IMR-90 (cell line): ENCODE results near the gene HSBP1L1. TPM values are rescaled to one million over a fixed set of nuclear protein-coding genes. Genes with fewer than 3 reads are reported as not detected.

ENCODE experiments used
- ATAC-seq: fragments of 200-7000 bp; cut with Tn5 transposase; 2 replicates; pipeline ENCODE4 v1.9.1; 2020; ENCODE audit warnings: low read depth, mild to moderate bottlenecking, moderate library complexity
- BruUV-seq: library from RNA; stranded (reverse); fragments of 400-500 nt; replicated peaks from 2 replicates; lab custom pipeline; 2021; lab: Mats Ljungman, UMichigan
- CTCF ChIA-PET: fragments of 300-600 bp; formaldehyde crosslinking; extraction: SDS; loops from one replicate; lab custom pipeline; 2021; ENCODE audit warnings: antibody characterized with exemption; lab: Yijun Ruan, JAX
- POLR2A ChIA-PET: fragments of 300-600 bp; sonication (Branson Sonifier 250); formaldehyde crosslinking; loops from one replicate; lab custom pipeline; 2022; ENCODE audit warnings: antibody characterized with exemption; ENCODE audit not compliant: unreplicated experiment; lab: Charles Lee
- DNase-seq: peaks from one replicate; pipeline ENCODE4 v3.0.0; 2013
- H2AFZ ChIP-seq: replicated peaks from 2 replicates; pipeline ENCODE3; 2013; ENCODE audit warnings: low read length, mild to moderate bottlenecking; ENCODE audit not compliant: poor library complexity
- H2AK5ac ChIP-seq: 2 replicates; pipeline ENCODE4 v1.6.1; 2013; ENCODE audit warnings: low read depth, low read length, inconsistent platforms
- H2AK9ac ChIP-seq: replicated peaks from 2 replicates; pipeline ENCODE3; 2013; ENCODE audit warnings: mild to moderate bottlenecking, low read depth, low read length, moderate library complexity; ENCODE audit not compliant: poor library complexity
- H2BK120ac ChIP-seq: 2 replicates; pipeline ENCODE4 v1.6.1; 2013; ENCODE audit warnings: low read depth, low read length, inconsistent platforms
- H2BK15ac ChIP-seq: 3 replicates; pipeline ENCODE4 v1.6.1; 2013; ENCODE audit warnings: low read depth, low read length, inconsistent platforms
- H2BK20ac ChIP-seq: 2 replicates; pipeline ENCODE4 v1.6.1; 2013; ENCODE audit warnings: low read depth, mild to moderate bottlenecking, inconsistent platforms, low read length, moderate library complexity
- H2BK5ac ChIP-seq: 2 replicates; pipeline ENCODE4 v1.6.1; 2013; ENCODE audit warnings: mild to moderate bottlenecking, low read depth, low read length, inconsistent platforms; ENCODE audit not compliant: poor library complexity, severe bottlenecking
- H3K14ac ChIP-seq: replicated peaks from 2 replicates; pipeline ENCODE4 v1.6.1; 2013; ENCODE audit warnings: low read depth, low read length, inconsistent platforms
- H3K18ac ChIP-seq: 2 replicates; pipeline ENCODE4 v1.6.1; 2013; ENCODE audit warnings: low read depth, low read length, control low read depth
- H3K23ac ChIP-seq: 2 replicates; pipeline ENCODE4 v1.6.1; 2013; ENCODE audit warnings: low read depth, low read length, inconsistent platforms
- H3K27ac ChIP-seq: 2 replicates; pipeline ENCODE4 v1.5.1; 2013; ENCODE audit warnings: mild to moderate bottlenecking, control low read depth, low read length; ENCODE audit not compliant: insufficient read depth
- H3K27me3 ChIP-seq: 2 replicates; pipeline ENCODE4 v1.6.1; 2013; ENCODE audit warnings: low read length; ENCODE audit not compliant: control insufficient read depth, insufficient read depth
- H3K36me3 ChIP-seq: 2 replicates; pipeline ENCODE4 v1.6.1; 2013; ENCODE audit warnings: low read length, mixed read lengths; ENCODE audit not compliant: control insufficient read depth, insufficient read depth
- H3K4ac ChIP-seq: 2 replicates; pipeline ENCODE4 v1.6.1; 2013; ENCODE audit warnings: low read depth, low read length, inconsistent platforms
- H3K4me1 ChIP-seq: 2 replicates; pipeline ENCODE4 v1.6.1; 2013; ENCODE audit warnings: low read length, mixed read lengths; ENCODE audit not compliant: control insufficient read depth, insufficient read depth
- H3K4me2 ChIP-seq: 2 replicates; pipeline ENCODE4 v1.6.1; 2013; ENCODE audit warnings: low read depth, mild to moderate bottlenecking, control low read depth, low read length, moderate library complexity
- H3K4me3 ChIP-seq: 2 replicates; pipeline ENCODE4 v1.5.1; 2013; ENCODE audit warnings: low read depth, mild to moderate bottlenecking, control low read depth, low read length, moderate library complexity; ENCODE audit not compliant: insufficient read depth
- H3K56ac ChIP-seq: 2 replicates; pipeline ENCODE4 v1.6.1; 2013; ENCODE audit warnings: low read length, inconsistent platforms; ENCODE audit not compliant: insufficient read depth; ENCODE audit errors: extremely low read depth
- H3K79me1 ChIP-seq, 2 experiments: 2 replicates each; pipeline ENCODE4 v1.6.1; 2013; ENCODE audit warnings: low read length in 2 of 2, inconsistent platforms in 1 of 2, low read depth in 1 of 2
- H3K9ac ChIP-seq: 2 replicates; pipeline ENCODE4 v1.6.1; 2013; ENCODE audit warnings: low read depth, low read length, control low read depth
- H3K9me1 ChIP-seq: 2 replicates; pipeline ENCODE4 v1.6.1; 2013; ENCODE audit warnings: low read length, inconsistent platforms; ENCODE audit not compliant: insufficient read depth
- H3K9me3 ChIP-seq: 2 replicates; pipeline ENCODE4 v1.6.1; 2013; ENCODE audit warnings: low read length; ENCODE audit not compliant: control insufficient read depth, insufficient read depth
- H4K20me1 ChIP-seq: 2 replicates; pipeline ENCODE4 v1.6.1; 2013; ENCODE audit warnings: low read length, inconsistent platforms; ENCODE audit not compliant: insufficient read depth
- H4K5ac ChIP-seq: 2 replicates; pipeline ENCODE4 v1.6.1; 2013; ENCODE audit warnings: mild to moderate bottlenecking, low read depth, low read length, control low read depth
- H4K8ac ChIP-seq, 2 experiments: 2 replicates each; pipeline ENCODE4 v1.6.1; 2013; ENCODE audit warnings: low read depth in 2 of 2, low read length in 2 of 2, control low read depth in 1 of 2, inconsistent platforms in 1 of 2
- H4K91ac ChIP-seq: 2 replicates; pipeline ENCODE4 v1.6.1; 2013; ENCODE audit warnings: low read depth, low read length, inconsistent platforms; ENCODE audit not compliant: insufficient read depth
- CTCF ChIP-seq: conservative IDR thresholded peaks from 2 replicates; pipeline ENCODE4 v1.5.1; 2012; ENCODE audit warnings: mild to moderate bottlenecking, low read depth, low read length, improper control_type of control experiment
- ELK1 ChIP-seq: fragments of 150-350 bp; IDR thresholded peaks from 2 replicates; pipeline ENCODE4 v1.6.1; 2016; ENCODE audit warnings: low read depth, mild to moderate bottlenecking, low read length, moderate library complexity, borderline replicate concordance
- MAFK ChIP-seq: IDR thresholded peaks from 2 replicates; pipeline ENCODE4 v1.6.1; 2012; ENCODE audit warnings: low read depth, low read length, improper control_type of control experiment
- NFE2L2 ChIP-seq: fragments of 150-350 bp; IDR thresholded peaks from 2 replicates; pipeline ENCODE4 v1.6.1; 2016; ENCODE audit warnings: low read depth, mild to moderate bottlenecking, low read length
- RAD21 ChIP-seq: IDR thresholded peaks from 2 replicates; pipeline ENCODE4 v1.6.1; 2012; ENCODE audit warnings: low read length, improper control_type of control experiment
- WGBS, 2 experiments: methylation state at CpG; one replicate each; pipeline versions ENCODE4 v1.1.5 to v1.1.7; 2013; ENCODE audit warnings: missing lambda C conversion rate in 2 of 2; ENCODE audit not compliant: insufficient read length in 1 of 2; ENCODE audit errors: extremely low coverage in 2 of 2; 5-methylcytosine and 5-hydroxymethylcytosine counted together
- dilution Hi-C: fragments of 300-500 bp; cut with HindIII; formaldehyde crosslinking; loops from one replicate; pipeline ENCODE4 v1.14.3; 2018; ENCODE audit warnings: low sequenced_read_pairs; ENCODE audit not compliant: unreplicated experiment
- in situ Hi-C: fragments of 300-500 bp; cut with MboI; formaldehyde crosslinking; loops from 3 replicates; pipeline ENCODE4 v1.14.3; 2019; ENCODE audit warnings: low sequenced_read_pairs, inconsistent platforms, mixed read lengths
- intact Hi-C: fragments of 100-400 bp; cut with micrococcal nuclease; formaldehyde crosslinking; loops from 2 replicates; pipeline ENCODE4 v1.10.0; 2022
- polyA plus RNA-seq, 3 experiments: library from polyadenylated mRNA; depleted of rRNA; stranded (reverse); fragments of >200 nt; gene quantifications; 2 replicates each; pipeline ENCODE4 v1.2.3, GENCODE V29; 2012; ENCODE audit warnings: low replicate concordance in 1 of 3
- total RNA-seq: library from RNA; depleted of rRNA; stranded (reverse); fragments of >200 nt; gene quantifications from 2 replicates; pipeline ENCODE4 v1.2.3, GENCODE V29; 2012

Gene HSBP1L1
- total and polyA plus RNA-seq, 2 of the 4 experiments (the other 2 are of a cell fraction): 8.6 to 18.0 TPM

GRCh38 chr18:80006724-80007123, 42.3 kb downstream of the HSBP1L1 start:
- no TSS peak for BruUV-seq
- no CpG with 5 or more reads among the region's 7 CpGs for WGBS, 2 experiments
- no peaks in the 10 kb centered on the region for H3K9me3 ChIP-seq
- H4K5ac ChIP-seq: no peak overlapping the region
- intact Hi-C loops: no loop called here
- no peak overlapping the region for H3K56ac ChIP-seq
- in situ Hi-C loops: no loop called here
- no peak overlapping the region for H3K4me2 ChIP-seq
- 0 out of 2 replicates have a peak, but pooled peaks cover 4% of the 10 kb centered on the region for H3K9me1 ChIP-seq
- no peaks in the 10 kb centered on the region for H3K36me3 ChIP-seq
- no peak overlapping the region for H2BK5ac ChIP-seq
- no peak overlapping the region for H3K23ac ChIP-seq
- no peak overlapping the region for H2AK9ac ChIP-seq
- dilution Hi-C loops: no loop called here
- H3K4me1 ChIP-seq: peaks cover 7% of the 10 kb centered on the region
- TF ChIP-seq NFE2L2 (no peak), RAD21 (no peak), MAFK (no peak), CTCF (no peak), ELK1 (no peak)
- ChIA-PET CTCF (no interaction called here), POLR2A (no interaction called here)
- DNase-seq (no peak), ATAC-seq (no peak)
- no peak overlapping the region for H3K18ac ChIP-seq
- H4K91ac ChIP-seq: no peak overlapping the region
- H3K27me3 ChIP-seq: no peaks in the 10 kb centered on the region
- H3K27ac ChIP-seq: no peak overlapping the region
- H3K14ac ChIP-seq: no peak overlapping the region
- no peak overlapping the region for H3K9ac ChIP-seq
- no peak overlapping the region for H2AFZ ChIP-seq
- H2BK15ac ChIP-seq: no peak overlapping the region
- H3K79me1 ChIP-seq: no peaks in the 10 kb centered on the region
- no peak overlapping the region for H2AK5ac ChIP-seq
- H2BK20ac ChIP-seq: no peak overlapping the region
- no peak overlapping the region for H3K4me3 ChIP-seq
- no peaks in the 10 kb centered on the region for H4K20me1 ChIP-seq
- no peak overlapping the region for H2BK120ac ChIP-seq
- no peak overlapping the region for H4K8ac ChIP-seq
- H3K4ac ChIP-seq: no peak overlapping the region
